ENCODE results near the gene EPOP.

DNA sequence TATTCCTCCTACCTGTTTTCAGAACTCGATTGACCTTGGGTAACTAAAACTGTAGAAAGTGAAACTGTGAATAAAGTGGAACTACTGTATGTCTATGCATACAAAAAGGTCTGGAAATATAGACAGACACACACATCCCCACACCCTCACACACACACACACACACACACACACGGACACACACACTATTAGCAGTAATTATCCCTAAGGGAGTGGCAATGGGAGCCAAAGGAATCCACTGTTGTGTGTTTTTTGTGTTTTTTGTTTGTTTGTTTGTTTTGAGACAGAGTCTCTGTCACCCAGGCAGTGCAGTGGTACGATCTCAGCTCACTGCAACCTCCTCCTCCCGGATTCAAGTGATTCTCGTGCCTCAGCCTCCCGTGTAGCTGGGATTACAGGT lies 42.4 kb downstream of the EPOP start:
- TF ChIP-seq CTCF (conservative IDR thresholded peaks at IDR 0.05) (no peak), ZFX (IDR thresholded peaks at IDR 0.05) (no peak)
